Tibial nerve (tissue), 4 donors: ENCODE results near the gene CADPS2. TPM values are rescaled to one million over a fixed set of nuclear protein-coding genes. Genes with fewer than 3 reads are reported as not detected.

ENCODE experiments used
- DNase-seq, 2 donors: peaks; one replicate each; pipeline ENCODE4 v3.0.0-alpha.2; 2019; ENCODE audit warnings: low spot score in 2 of 2
- H3K27ac ChIP-seq, 4 donors: fragments of 200-600 bp; sonication (generic) in 3 of 4; one replicate each; pipeline ENCODE4 v1.5.1; 2017 to 2019; ENCODE audit warnings: mild to moderate bottlenecking in 1 of 4
- H3K27me3 ChIP-seq, 2 donors: fragments of 200-600 bp; sonication (generic) in 1 of 2; one replicate each; pipeline versions ENCODE4 v1.5.1 to v1.6.0; 2017 to 2019
- H3K36me3 ChIP-seq, 3 donors: fragments of 200-600 bp; sonication (generic); one replicate each; pipeline ENCODE4 v1.5.1; 2018 to 2019
- H3K4me1 ChIP-seq, 4 donors: fragments of 200-600 bp; sonication (generic) in 3 of 4; one replicate each; pipeline ENCODE4 v1.5.1; 2017 to 2019
- H3K4me3 ChIP-seq, 4 donors: fragments of 200-600 bp; sonication (generic) in 3 of 4; one replicate each; pipeline ENCODE4 v1.5.1; 2017 to 2019; ENCODE audit warnings: mild to moderate bottlenecking in 1 of 4, moderate library complexity in 1 of 4
- H3K9me3 ChIP-seq, 4 donors: fragments of 200-600 bp; sonication (generic) in 3 of 4; one replicate each; pipeline ENCODE4 v1.5.1; 2017 to 2019
- EP300 ChIP-seq, 2 donors: sonication (generic); formaldehyde crosslinking; IDR thresholded peaks; one replicate each; pipeline ENCODE4 v1.6.1; 2017; ENCODE audit warnings: antibody characterized with exemption in 2 of 2, mild to moderate bottlenecking in 1 of 2
- POLR2A ChIP-seq, 2 donors: fragments of 450-650 bp; IDR thresholded peaks; one replicate each; pipeline ENCODE4 v1.6.1; 2017; ENCODE audit warnings: antibody characterized with exemption in 2 of 2, mild to moderate bottlenecking in 2 of 2, moderate library complexity in 2 of 2
- WGBS, 2 donors: methylation state at CpG; one replicate each; pipeline ENCODE4 v1.1.5; 2018; 5-methylcytosine and 5-hydroxymethylcytosine counted together
- total RNA-seq, 4 donors: library from RNA; depleted of rRNA; stranded (reverse); fragments of >200 nt; gene quantifications; one replicate each; pipeline ENCODE4 v1.1.0, GENCODE V29; 2016
- TF ChIP-seq, protein P1 (sequence below), 5 experiments: fragments of 200-600 bp in 3 of 5; fragments of 450-650 bp in 2 of 5; sonication (generic) in 3 of 5; IDR thresholded peaks; one replicate each; pipeline ENCODE4 v1.5.1; 2016 to 2019; ENCODE audit warnings: antibody characterized with exemption in 5 of 5, mild to moderate bottlenecking in 3 of 5, moderate library complexity in 2 of 5

The CADPS2 gene
- total RNA-seq, 4 donors from 2014 or later, result 20.3 to 44.4 (median 27.1) TPM

DNA sequence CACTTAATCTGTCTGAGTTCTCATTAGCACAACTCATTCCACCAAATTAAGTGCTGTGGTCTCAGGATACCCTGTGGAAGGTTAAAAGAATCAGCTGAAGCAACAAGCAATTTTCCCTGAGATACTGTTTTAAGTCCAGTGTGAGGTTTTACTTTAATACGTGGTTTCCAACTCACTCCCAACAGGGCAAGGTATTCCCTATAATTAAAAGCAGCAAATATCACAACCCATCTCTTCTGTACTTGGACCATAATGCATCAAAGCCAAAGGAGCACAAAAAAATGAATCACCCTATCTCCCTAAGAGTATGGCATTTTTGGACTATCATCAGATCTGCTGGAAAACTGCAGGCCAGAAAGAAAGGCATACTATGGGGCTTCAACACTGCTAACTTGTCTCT is 4.9 kb downstream of the CADPS2 start:
- 60 to 71% methylated on average over 1 of the region's 1 CpG for WGBS, 2 donors
- no peak for DNase-seq
- TF ChIP-seq EP300 (IDR thresholded peaks at IDR 0.05), result no peak
- TF ChIP-seq, protein P1, sequence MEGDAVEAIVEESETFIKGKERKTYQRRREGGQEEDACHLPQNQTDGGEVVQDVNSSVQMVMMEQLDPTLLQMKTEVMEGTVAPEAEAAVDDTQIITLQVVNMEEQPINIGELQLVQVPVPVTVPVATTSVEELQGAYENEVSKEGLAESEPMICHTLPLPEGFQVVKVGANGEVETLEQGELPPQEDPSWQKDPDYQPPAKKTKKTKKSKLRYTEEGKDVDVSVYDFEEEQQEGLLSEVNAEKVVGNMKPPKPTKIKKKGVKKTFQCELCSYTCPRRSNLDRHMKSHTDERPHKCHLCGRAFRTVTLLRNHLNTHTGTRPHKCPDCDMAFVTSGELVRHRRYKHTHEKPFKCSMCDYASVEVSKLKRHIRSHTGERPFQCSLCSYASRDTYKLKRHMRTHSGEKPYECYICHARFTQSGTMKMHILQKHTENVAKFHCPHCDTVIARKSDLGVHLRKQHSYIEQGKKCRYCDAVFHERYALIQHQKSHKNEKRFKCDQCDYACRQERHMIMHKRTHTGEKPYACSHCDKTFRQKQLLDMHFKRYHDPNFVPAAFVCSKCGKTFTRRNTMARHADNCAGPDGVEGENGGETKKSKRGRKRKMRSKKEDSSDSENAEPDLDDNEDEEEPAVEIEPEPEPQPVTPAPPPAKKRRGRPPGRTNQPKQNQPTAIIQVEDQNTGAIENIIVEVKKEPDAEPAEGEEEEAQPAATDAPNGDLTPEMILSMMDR (IDR thresholded peaks at IDR 0.05), result no peak
- TF ChIP-seq POLR2A (IDR thresholded peaks at IDR 0.05), result no peak
- Histone ChIP-seq H3K27ac (no peak overlapping the region), H3K27me3 (peaks cover 0 to 8% of the 10 kb centered on the region in 2 donors), H3K4me3 (no peak overlapping the region), H3K9me3 (no peaks in the 10 kb centered on the region), H3K4me1 (peaks cover 0 to 35% (median 0%) of the 10 kb centered on the region in 4 donors), H3K36me3 (no peaks in the 10 kb centered on the region)

DNA sequence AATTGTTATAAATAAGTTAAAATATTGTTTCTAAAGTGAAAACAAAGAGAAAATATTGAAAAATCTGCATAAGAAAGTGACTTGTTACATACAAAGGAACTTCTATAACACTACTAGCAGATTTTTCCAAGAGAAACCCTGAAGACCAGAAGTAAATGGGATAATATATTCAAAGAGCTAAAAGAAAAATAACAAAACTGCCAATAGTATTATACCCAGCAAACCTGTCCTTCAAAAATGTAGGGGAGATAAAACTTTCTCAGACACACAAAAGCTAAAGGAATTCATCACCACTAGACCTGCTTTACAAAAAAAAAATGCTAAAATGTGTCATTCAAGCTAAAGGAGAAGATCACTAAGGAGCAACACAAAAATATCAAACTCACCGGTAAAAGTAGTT is 17.0 kb downstream of the CADPS2 start:
- Histone ChIP-seq H3K27ac (no peak overlapping the region), H3K27me3 (no peaks in the 10 kb centered on the region), H3K9me3 (peaks cover 0 to 35% (median 12%) of the 10 kb centered on the region in 4 donors), H3K36me3 (no peaks in the 10 kb centered on the region), H3K4me3 (no peak overlapping the region), H3K4me1 (no peaks in the 10 kb centered on the region)
- 55 to 98% methylated on average over 1 of the region's 1 CpG for WGBS, 2 donors
- DNase-seq, result no peak
- no peak for TF ChIP-seq POLR2A (IDR thresholded peaks at IDR 0.05)
- TF ChIP-seq, protein P1 (IDR thresholded peaks at IDR 0.05), result no peak
- no peak for TF ChIP-seq EP300 (IDR thresholded peaks at IDR 0.05)

DNA sequence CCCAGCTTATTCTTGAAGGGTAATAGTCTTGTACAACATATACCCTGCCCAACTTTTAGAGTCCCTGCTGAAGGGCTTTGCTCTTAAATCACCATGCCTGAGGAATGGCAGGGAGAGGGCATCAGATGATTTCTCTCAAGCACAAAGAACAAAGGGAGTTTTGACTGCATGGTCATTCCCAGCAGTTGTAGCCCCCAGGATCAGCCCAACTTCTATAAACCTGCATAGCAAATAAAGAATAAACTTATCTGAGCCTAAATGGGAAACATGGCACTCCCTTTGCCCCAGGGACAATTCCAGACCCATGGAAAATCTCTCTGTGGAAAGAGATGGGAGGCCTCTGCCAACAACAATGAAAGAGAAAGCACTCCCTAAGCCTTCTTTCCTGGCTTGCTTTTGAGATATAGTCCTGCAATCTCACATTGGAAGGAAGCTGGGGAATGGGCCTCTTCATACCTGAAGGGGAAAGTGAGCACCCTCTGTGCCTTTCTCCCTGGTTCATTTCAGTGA is 18.7 kb downstream of the CADPS2 start:
- Histone ChIP-seq H3K4me3 (no peak overlapping the region), H3K36me3 (no peaks in the 10 kb centered on the region), H3K27ac (no peak overlapping the region), H3K27me3 (no peaks in the 10 kb centered on the region), H3K9me3 (peaks cover 0 to 35% (median 12%) of the 10 kb centered on the region in 4 donors), H3K4me1 (no peaks in the 10 kb centered on the region)
- TF ChIP-seq EP300 (IDR thresholded peaks at IDR 0.05) (no peak), POLR2A (IDR thresholded peaks at IDR 0.05) (no peak)
- TF ChIP-seq, protein P1 (IDR thresholded peaks at IDR 0.05), result no peak
- no peak for DNase-seq

- TF ChIP-seq EP300 (IDR thresholded peaks at IDR 0.05) (no peak), POLR2A (IDR thresholded peaks at IDR 0.05) (no peak)
- TF ChIP-seq, protein P1 (IDR thresholded peaks at IDR 0.05), result no peak
- Histone ChIP-seq H3K9me3 (peaks cover 0 to 24% (median 8%) of the 10 kb centered on the region in 4 donors), H3K27ac (no peak overlapping the region), H3K36me3 (no peaks in the 10 kb centered on the region), H3K27me3 (no peaks in the 10 kb centered on the region), H3K4me1 (no peaks in the 10 kb centered on the region), H3K4me3 (no peak overlapping the region)
- WGBS, 2 donors, result 72 to 80% methylated on average over 3 of the region's 3 CpGs
- DNase-seq, result no peak
Observed at GRCh38 chr7:122864838-122865237, 21.4 kb downstream of the CADPS2 start.

- Histone ChIP-seq H3K36me3 (no peaks in the 10 kb centered on the region), H3K4me1 (no peaks in the 10 kb centered on the region), H3K9me3 (peaks cover 0 to 15% (median 4%) of the 10 kb centered on the region in 4 donors), H3K27me3 (no peaks in the 10 kb centered on the region), H3K27ac (no peak overlapping the region), H3K4me3 (no peak overlapping the region)
- no peak for DNase-seq
- no peak for TF ChIP-seq EP300 (IDR thresholded peaks at IDR 0.05)
- TF ChIP-seq POLR2A (IDR thresholded peaks at IDR 0.05), result no peak
- TF ChIP-seq, protein P1 (IDR thresholded peaks at IDR 0.05), result no peak
- WGBS, 2 donors, result 75 to 96% methylated on average over 2 of the region's 2 CpGs
Observed at GRCh38 chr7:122864016-122864415, 22.2 kb downstream of the CADPS2 start.
